ELR (cell line): ENCODE results near the gene BLOC1S3.
A peak's percentile ranks its signal among the peaks of the same experiment; 100 is the strongest.

Experiments used
- DNase-seq: peaks from one replicate; pipeline ENCODE4 v3.0.0-alpha.2; 2015; ENCODE audit warnings: low read depth

BLOC1S3 gene, protein sequence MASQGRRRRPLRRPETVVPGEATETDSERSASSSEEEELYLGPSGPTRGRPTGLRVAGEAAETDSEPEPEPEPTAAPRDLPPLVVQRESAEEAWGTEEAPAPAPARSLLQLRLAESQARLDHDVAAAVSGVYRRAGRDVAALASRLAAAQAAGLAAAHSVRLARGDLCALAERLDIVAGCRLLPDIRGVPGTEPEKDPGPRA

DNA sequence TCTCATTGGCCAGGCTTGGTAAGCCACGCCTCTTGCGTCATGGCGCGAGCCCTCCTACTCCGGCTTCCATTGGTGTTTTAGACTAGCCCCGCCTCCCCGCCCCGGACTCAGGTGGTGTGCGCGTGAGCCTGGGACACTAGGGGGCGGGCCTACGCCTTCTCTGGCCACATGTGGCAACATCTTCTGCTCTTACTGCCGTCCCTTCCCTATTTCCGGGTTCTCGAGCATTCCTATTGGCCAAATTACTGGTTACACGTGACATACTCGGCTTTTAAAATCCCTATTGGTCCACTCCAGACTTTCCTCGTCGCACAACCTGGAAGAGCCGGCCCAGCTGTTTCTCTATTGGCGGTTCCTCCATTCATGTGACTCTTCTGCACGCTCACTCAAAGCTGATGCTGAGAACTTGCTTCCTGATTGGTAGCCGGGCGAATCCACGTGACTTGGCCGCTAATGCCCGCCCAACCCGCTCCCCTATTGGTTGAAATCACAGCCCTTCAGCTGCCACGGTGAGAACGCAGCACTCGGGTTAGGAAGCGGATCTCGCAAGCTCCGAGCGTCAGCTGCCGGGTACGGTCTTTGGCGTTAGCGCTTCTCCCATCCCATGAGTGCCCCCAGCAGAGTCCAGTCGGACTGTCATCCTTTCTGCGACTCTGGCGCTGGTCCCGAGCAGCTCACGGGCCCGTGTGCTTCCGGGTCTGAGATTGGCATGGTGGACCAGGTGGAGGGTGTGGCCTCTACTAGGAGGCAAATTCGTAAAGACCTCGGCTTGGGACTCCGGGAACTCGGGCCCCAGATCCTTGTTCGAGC is at the start of gene BLOC1S3:
Gene BLOC1S3 (plus strand): TSS at position 523 of the 810 bp plus-strand sequence. CDS start 513 bp downstream, outside the sequence.
- peak; percentile 99 for DNase-seq

GRCh38 chr19:45128806-45129205 is 49.8 kb upstream of the BLOC1S3 start:
- DNase-seq, result no peak

GRCh38 chr19:45130236-45130635 is 48.3 kb upstream of the BLOC1S3 start:
- no peak for DNase-seq

DNA sequence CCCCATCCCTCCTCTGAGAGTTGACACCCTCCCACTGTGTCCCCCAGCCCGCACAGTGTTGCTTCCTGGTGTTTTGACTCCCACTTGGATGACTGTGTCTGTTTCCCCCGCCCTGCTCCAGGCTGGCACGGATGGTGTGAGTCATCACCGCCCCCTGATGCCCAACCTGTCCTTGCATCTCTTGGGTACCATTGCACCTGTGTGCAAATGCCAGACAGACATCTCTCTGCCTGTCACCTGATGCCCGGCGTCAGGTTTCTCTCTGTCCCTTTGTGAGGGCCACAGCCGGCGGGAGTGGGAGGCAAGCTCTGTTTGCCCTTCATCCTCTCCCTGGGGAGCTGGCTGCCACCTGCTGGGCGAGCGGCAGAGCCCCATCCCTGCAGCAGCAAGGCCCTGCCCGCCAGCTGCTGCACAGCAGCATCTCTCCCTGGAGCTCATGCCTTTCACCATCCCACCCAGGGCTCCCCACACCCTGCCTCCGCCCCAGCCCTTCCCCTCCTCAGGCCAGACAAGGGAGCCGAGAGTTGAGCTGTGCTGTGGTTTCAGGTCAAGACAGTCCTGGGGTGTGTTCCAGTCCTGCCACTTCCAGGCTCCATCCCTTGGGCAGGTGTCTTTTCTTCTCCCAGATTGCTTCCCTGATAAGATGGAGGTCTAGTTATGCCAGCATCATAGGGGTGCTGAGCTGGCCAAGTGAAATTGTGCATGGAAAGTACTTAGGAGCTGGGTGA is 47.5 kb upstream of the BLOC1S3 start:
- DNase-seq, result peak; percentile 22

DNA sequence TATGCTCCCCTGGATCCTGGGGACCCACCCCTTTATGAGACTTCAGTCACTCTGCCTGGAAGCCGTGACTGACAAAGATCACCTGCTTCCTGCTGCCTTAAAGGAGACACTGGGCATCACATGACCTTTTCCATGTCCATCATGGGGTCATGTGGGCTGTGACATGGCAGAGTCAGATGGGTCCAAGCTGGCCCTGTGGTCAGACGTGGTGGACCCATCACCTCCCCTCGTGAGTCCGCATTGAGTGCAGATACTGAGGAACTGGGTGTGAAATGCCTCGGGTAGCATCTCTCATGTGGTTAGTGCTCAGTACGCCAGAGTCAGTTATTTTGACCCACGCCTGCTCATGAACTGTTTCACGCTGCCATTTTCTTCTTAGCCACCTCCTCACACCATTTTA is 44.9 kb upstream of the BLOC1S3 start:
- DNase-seq, result no peak

- no peak for DNase-seq
Observed at GRCh38 chr19:45135176-45135885, 43.3 kb upstream of the BLOC1S3 start.

GRCh38 chr19:45136507-45137178 is 41.9 kb upstream of the BLOC1S3 start:
- no peak for DNase-seq

DNA sequence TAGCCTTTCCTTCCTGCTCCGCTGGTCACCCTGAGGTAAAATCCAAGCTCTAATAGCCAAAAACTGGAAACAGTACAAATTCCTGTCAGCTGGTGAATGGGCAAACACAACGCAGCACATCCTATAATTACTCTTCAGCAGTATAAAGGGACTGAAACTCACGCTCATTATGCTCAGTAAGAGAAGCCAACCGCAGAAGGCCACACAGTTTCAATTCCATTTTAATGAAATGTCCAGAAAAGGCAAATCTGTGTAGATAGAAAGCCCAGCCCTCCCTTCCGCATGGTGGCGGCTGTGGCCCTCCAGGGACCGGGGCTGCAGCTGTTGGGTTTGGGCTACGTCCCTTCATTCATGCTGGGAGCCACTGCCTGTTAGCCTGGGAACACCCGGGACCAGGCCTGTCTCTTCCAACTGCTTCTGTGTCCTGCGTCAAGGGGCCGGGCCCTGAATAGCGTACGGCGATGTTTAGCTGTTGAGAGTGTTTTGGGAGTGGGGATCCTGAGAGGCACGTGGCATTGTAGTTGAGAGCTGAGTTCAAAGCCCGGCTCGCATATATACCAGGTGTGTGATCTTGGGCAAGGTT is 41.3 kb upstream of the BLOC1S3 start:
- DNase-seq, result no peak

- no peak for DNase-seq
Observed at GRCh38 chr19:45138303-45138751, 40.3 kb upstream of the BLOC1S3 start.

GRCh38 chr19:45139286-45140143 is 39.1 kb upstream of the BLOC1S3 start:
- DNase-seq, result no peak

GRCh38 chr19:45140144-45140503 is 38.5 kb upstream of the BLOC1S3 start:
- DNase-seq, result no peak

- DNase-seq, result no peak
Observed at GRCh38 chr19:45140533-45140932, 38.1 kb upstream of the BLOC1S3 start.

GRCh38 chr19:45141203-45141900 is 37.2 kb upstream of the BLOC1S3 start:
- DNase-seq, result no peak

GRCh38 chr19:45142016-45142725 is 36.4 kb upstream of the BLOC1S3 start:
- no peak for DNase-seq

- no peak for DNase-seq
Observed at GRCh38 chr19:45142726-45143110, 35.9 kb upstream of the BLOC1S3 start.

DNA sequence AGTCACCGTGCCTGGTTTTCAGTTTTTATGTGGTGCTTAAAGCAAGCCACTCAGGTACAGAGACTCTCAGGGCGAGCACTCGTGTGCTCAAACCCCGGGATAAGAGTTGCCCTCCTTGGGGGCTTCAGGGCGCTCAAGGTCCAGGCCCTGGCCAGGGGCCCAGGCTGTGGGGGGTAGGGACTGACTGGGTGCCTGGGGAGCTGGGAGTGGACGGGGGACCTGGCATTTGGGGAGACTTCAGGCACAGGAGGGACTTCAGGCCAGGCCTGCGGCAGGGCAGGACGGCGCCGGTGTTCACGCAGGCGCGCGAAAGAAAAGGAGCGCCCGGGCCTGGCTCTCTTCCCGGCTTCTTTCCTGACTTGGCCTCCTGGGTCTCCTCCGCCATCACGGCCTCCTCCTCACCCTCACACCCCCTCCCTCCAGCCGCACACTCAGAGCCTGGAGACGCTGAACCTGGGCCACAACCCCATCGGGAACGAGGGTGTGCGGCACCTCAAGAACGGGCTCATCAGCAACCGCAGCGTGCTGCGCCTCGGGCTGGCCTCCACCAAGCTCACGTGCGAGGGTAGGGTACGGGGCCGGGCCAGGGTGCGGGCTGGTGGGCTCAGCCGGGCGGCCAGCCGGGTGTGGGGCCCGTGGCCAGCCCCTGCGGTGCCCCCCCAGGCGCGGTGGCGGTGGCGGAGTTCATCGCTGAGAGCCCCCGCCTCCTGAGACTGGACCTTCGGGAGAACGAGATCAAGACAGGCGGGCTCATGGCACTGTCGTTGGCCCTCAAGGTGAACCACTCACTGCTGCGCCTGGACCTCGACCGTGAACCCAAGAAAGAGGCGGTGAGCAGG is 33.9 kb upstream of the BLOC1S3 start:
- no peak for DNase-seq

DNA sequence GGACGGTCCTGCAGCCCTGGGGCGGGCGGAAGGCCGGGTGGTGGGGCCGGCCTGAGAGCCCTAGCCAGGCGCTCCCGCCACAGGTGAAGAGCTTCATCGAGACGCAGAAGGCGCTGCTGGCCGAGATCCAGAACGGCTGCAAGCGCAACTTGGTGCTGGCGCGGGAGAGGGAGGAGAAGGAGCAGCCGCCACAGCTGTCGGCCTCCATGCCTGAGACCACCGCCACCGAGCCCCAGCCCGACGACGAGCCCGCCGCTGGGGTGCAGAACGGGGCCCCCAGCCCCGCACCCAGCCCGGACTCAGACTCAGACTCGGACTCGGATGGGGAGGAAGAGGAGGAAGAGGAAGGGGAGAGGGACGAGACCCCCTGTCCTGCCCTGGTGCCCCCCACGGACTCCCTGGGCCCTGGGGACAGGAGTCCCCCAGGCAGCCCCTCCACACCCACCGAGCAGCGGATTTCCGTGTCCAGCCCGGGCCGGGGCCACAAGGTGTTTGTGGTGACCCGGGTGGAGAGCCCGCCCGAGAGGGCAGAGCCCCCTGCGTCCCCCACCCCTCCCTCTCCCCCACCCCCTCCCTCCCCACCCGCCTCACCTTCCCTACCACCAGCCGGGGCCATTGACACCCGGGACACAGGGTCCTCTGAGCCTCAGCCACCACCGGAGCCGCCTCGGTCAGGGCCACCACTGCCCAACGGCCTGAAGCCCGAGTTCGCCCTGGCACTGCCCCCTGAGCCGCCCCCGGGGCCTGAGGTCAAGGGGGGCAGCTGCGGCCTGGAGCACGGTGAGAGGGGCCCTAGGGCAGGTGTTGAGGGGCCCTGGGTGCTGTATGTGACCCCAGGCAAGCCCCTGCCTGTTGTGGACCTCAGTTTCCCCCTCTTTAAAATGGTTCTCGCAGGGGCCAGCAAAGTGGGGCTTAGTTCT is 33.1 kb upstream of the BLOC1S3 start:
- DNase-seq, result no peak
